SK-N-SH (cell line): ENCODE data around the gene NISCH. TPM values are rescaled to one million over a fixed set of nuclear protein-coding genes. Genes with fewer than 3 reads are reported as not detected.
A peak's percentile ranks its signal among the peaks of the same experiment; 100 is the strongest.

ENCODE experiments used
- CTCF ChIA-PET: fragments of 300-600, 350-600 bp; formaldehyde crosslinking; extraction: SDS; loops from one replicate; lab custom pipeline; 2021; lab: Yijun Ruan, JAX
- POLR2A ChIA-PET: fragments of 350-600 bp; sonication (Branson Sonifier 250); formaldehyde crosslinking; extraction: SDS; loops from one replicate; lab custom pipeline; 2020; ENCODE audit warnings: antibody characterized with exemption, inconsistent platforms; lab: Yijun Ruan, JAX
- DNase-seq: peaks from one replicate; pipeline ENCODE4 v3.0.0; 2012
- H2AFZ ChIP-seq: fragments of 200-600 bp; sonication (generic); 2 replicates; pipeline ENCODE4 v1.8.1; 2016; ENCODE audit warnings: antibody characterized with exemption, mild to moderate bottlenecking, low read depth
- H3F3A ChIP-seq: fragments of 200-600 bp; sonication (generic); replicated peaks from 2 replicates; pipeline ENCODE3; 2016; ENCODE audit warnings: antibody characterized with exemption, mild to moderate bottlenecking; ENCODE audit not compliant: insufficient read depth
- H3K27ac ChIP-seq, 2 experiments: fragments of 200-500 bp in 1 of 2; fragments of 200-600 bp in 1 of 2; sonication (Bioruptor generic) in 1 of 2; sonication (generic), shearing (Covaris generic) in 1 of 2; 2 replicates each; pipeline versions ENCODE4 v1.5.1 to v1.6.1; 2014 to 2016; ENCODE audit warnings: low read depth in 2 of 2, inconsistent platforms in 1 of 2, low read length in 1 of 2, mild to moderate bottlenecking in 1 of 2, mixed read lengths in 1 of 2
- H3K27me3 ChIP-seq: fragments of 200-600 bp; sonication (generic), shearing (Covaris generic); 2 replicates; pipeline ENCODE4 v1.6.1; 2016; ENCODE audit warnings: mixed run types; ENCODE audit not compliant: insufficient read depth
- H3K36me3 ChIP-seq, 2 experiments: fragments of 200-500 bp in 1 of 2; fragments of 200-600 bp in 1 of 2; sonication (Bioruptor generic) in 1 of 2; sonication (generic) in 1 of 2; replicated peaks in 1 of 2; 2 replicates each; pipeline versions ENCODE3 to v1.5.1; 2014 to 2016; ENCODE audit warnings: low read length in 1 of 2, mild to moderate bottlenecking in 1 of 2; ENCODE audit not compliant: insufficient read depth in 2 of 2, control insufficient read depth in 1 of 2
- H3K4me1 ChIP-seq, 2 experiments: fragments of 200-500 bp in 1 of 2; fragments of 200-600 bp in 1 of 2; sonication (Bioruptor generic) in 1 of 2; sonication (generic), shearing (Covaris generic) in 1 of 2; 2 replicates each; pipeline versions ENCODE4 v1.5.1 to v1.6.1; 2014 to 2016; ENCODE audit warnings: low read depth in 1 of 2, low read length in 1 of 2, mixed run types in 1 of 2; ENCODE audit not compliant: insufficient read depth in 2 of 2, control insufficient read depth in 1 of 2
- H3K4me2 ChIP-seq: fragments of 200-600 bp; sonication (generic), shearing (Covaris generic); 2 replicates; pipeline ENCODE4 v1.6.1; 2017; ENCODE audit warnings: mixed run types
- H3K4me3 ChIP-seq, 2 experiments: fragments of 200-500 bp in 1 of 2; fragments of 200-600 bp in 1 of 2; sonication (Bioruptor generic) in 1 of 2; sonication (generic), shearing (Covaris generic) in 1 of 2; 2 replicates each; pipeline versions ENCODE4 v1.5.1 to v1.8.1; 2014 to 2016; ENCODE audit warnings: low read depth in 2 of 2, inconsistent platforms in 1 of 2, low read length in 1 of 2, mild to moderate bottlenecking in 1 of 2, mixed read lengths in 1 of 2, moderate library complexity in 1 of 2
- H3K79me2 ChIP-seq: fragments of 200-600 bp; sonication (generic); 2 replicates; pipeline ENCODE4 v1.8.1; 2017; ENCODE audit warnings: mild to moderate bottlenecking; ENCODE audit not compliant: insufficient read depth
- H3K9ac ChIP-seq: fragments of 200-600 bp; sonication (generic); 2 replicates; pipeline ENCODE4 v1.6.1; 2017; ENCODE audit warnings: mixed run types
- H3K9me2 ChIP-seq: fragments of 200-600 bp; sonication (generic); 2 replicates; pipeline ENCODE4 v1.6.1; 2017; ENCODE audit warnings: mixed run types
- H3K9me3 ChIP-seq: fragments of 200-600 bp; sonication (generic); 2 replicates; pipeline ENCODE4 v1.6.1; 2017; ENCODE audit warnings: mixed run types, mild to moderate bottlenecking, moderate library complexity
- H4K20me1 ChIP-seq: fragments of 200-600 bp; sonication (generic); 2 replicates; pipeline ENCODE4 v1.6.1; 2017; ENCODE audit warnings: mild to moderate bottlenecking, mixed run types; ENCODE audit not compliant: insufficient read depth
- ELF1 ChIP-seq: IDR thresholded peaks from 2 replicates; pipeline ENCODE4 v1.4.0; 2012
- EP300 ChIP-seq, 2 experiments: IDR thresholded peaks; 2 replicates each; pipeline versions ENCODE4 v1.4.0 to v1.6.1; 2012; ENCODE audit warnings: borderline replicate concordance in 1 of 2, low read depth in 1 of 2, low read length in 1 of 2
- EZH2phosphoT487 ChIP-seq: fragments of 200-600 bp; sonication (generic); IDR thresholded peaks from 2 replicates; pipeline ENCODE4 v1.6.1; 2017; ENCODE audit warnings: low read depth, mixed run types, mild to moderate bottlenecking, antibody characterized with exemption, moderate library complexity, borderline replicate concordance
- FOXJ3 ChIP-seq: sonication (generic); formaldehyde crosslinking; IDR thresholded peaks from 2 replicates; pipeline ENCODE4 v1.5.1; 2020; ENCODE audit warnings: mild to moderate bottlenecking, missing genetic modification reagents
- FOXM1 ChIP-seq: IDR thresholded peaks from 2 replicates; pipeline ENCODE4 v1.4.0; 2012; ENCODE audit warnings: low read depth, mild to moderate bottlenecking
- GABPA ChIP-seq: IDR thresholded peaks from 2 replicates; pipeline ENCODE4 v1.4.0; 2012; ENCODE audit warnings: low read depth, mild to moderate bottlenecking
- GATA2 ChIP-seq: sonication (generic); formaldehyde crosslinking; IDR thresholded peaks from 2 replicates; pipeline ENCODE4 v1.5.0; 2020; ENCODE audit warnings: mild to moderate bottlenecking, missing genetic modification reagents
- JUND ChIP-seq: IDR thresholded peaks from 2 replicates; pipeline ENCODE4 v1.4.0; 2012
- MEF2A ChIP-seq: IDR thresholded peaks from 2 replicates; pipeline ENCODE4 v1.4.0; 2012; ENCODE audit warnings: low read depth, borderline replicate concordance
- MXI1 ChIP-seq: IDR thresholded peaks from 2 replicates; pipeline ENCODE4 v1.6.1; 2012; ENCODE audit warnings: mild to moderate bottlenecking, low read depth, low read length, improper control_type of control experiment
- NFIC ChIP-seq: IDR thresholded peaks from 2 replicates; pipeline ENCODE4 v1.4.0; 2012; ENCODE audit warnings: borderline replicate concordance
- POLR2AphosphoS5 ChIP-seq: IDR thresholded peaks from 2 replicates; pipeline ENCODE4 v1.6.1; 2012; ENCODE audit warnings: low read depth, low read length
- RXRA ChIP-seq: IDR thresholded peaks from 2 replicates; pipeline ENCODE4 v1.4.0; 2012; ENCODE audit warnings: low read depth, mild to moderate bottlenecking, borderline replicate concordance
- SMC3 ChIP-seq: IDR thresholded peaks from 2 replicates; pipeline ENCODE4 v1.6.1; 2012; ENCODE audit warnings: low read depth, low read length, improper control_type of control experiment
- YY1 ChIP-seq: IDR thresholded peaks from 2 replicates; pipeline ENCODE4 v1.4.0; 2012; ENCODE audit warnings: low read depth, mild to moderate bottlenecking
- WGBS: methylation state at CpG from one replicate; pipeline ENCODE4 v1.1.6; 2017; ENCODE audit warnings: low lambda C conversion rate; 5-methylcytosine and 5-hydroxymethylcytosine counted together
- polyA plus RNA-seq, 3 experiments: library from polyadenylated mRNA; depleted of rRNA; stranded (reverse); fragments of >200 nt; gene quantifications; 2 replicates each; pipeline ENCODE4 v1.2.3, GENCODE V29; 2012
- TF ChIP-seq, protein P1 (sequence below): IDR thresholded peaks from 2 replicates; pipeline ENCODE4; 2012
- TF ChIP-seq, protein P2 (sequence below): IDR thresholded peaks from 2 replicates; pipeline ENCODE4 v1.4.0; 2012; ENCODE audit warnings: low read depth, borderline replicate concordance
- TF ChIP-seq, protein P3 (sequence below): IDR thresholded peaks from 2 replicates; pipeline ENCODE4 v1.4.0; 2012; ENCODE audit warnings: low read depth, borderline replicate concordance

The NISCH gene
- polyA plus RNA-seq, 1 of the 3 experiments (the other 2 are of a cell fraction): 77.5 TPM

DNA sequence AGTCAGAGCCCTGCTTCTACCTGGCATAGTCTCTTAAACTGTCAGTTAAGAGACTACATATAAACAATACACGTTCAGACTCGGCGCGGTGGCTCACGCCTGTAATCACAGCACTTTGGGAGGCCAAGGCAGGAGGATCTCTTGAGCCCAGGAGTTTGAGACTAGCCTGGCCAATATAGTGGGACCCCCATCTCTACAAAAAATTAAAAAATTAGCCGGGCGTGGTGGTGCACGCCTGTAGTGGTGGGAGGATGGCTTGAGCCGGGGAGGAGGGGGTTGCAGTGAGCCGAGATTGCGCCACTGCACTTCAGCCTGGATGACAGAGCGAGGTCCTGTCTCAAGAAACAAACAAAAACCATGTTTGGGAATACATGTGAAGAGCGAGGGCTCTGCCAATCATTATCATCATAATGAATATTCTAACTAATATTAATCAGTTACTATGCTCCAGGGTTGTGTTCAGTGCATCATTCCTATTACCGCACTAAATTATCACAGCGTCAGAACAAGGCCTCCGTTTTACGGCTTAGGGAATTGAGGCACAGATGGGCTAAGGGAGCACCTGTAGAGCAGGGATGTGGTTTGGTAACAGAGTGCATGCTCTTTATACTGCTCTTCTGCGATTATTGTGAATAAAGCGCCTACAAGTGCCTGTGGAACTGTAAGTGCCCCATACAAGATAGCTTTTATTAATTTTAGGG, 80.2 kb downstream of the NISCH start:
- CTCF ChIA-PET: interaction anchor here (0.8 to 1.9 kb wide), 4 partner anchors 9 to 146 kb away, joined by 3 to 7 read pairs (median 4); no protein-coding TSS in a partner anchor
- Histone ChIP-seq H4K20me1 (peaks cover 47% of the 10 kb centered on the region), H3K9ac (no peak overlapping the region), H3K4me2 (peak overlapping the region; percentile 94; the same call in 1 of the 2 replicates), H3K79me2 (peaks cover 81% of the 10 kb centered on the region), H3K36me3 (peaks cover 2 to 9% of the 10 kb centered on the region in 2 experiments), H3F3A (peaks cover 33% of the 10 kb centered on the region), H3K4me1 (peaks cover 26 to 55% of the 10 kb centered on the region in 2 experiments), H3K27me3 (no peaks in the 10 kb centered on the region), H3K9me3 (no peaks in the 10 kb centered on the region), H2AFZ (no peak overlapping the region), H3K4me3 (no peak overlapping the region), H3K27ac (peak overlapping the region; percentile 62 to 71), H3K9me2 (no peaks in the 10 kb centered on the region)
- POLR2A ChIA-PET: interaction anchor here (0.7 to 1.0 kb wide), 4 partner anchors 16 to 150 kb away, joined by 3 to 4 read pairs (median 4); no protein-coding TSS in a partner anchor
- TF ChIP-seq GABPA (no peak), POLR2AphosphoS5 (no peak), SMC3 (no peak), MEF2A (no peak), ELF1 (no peak), JUND (no peak), MXI1 (no peak), FOXM1 (no peak), EP300 (IDR thresholded peaks at IDR 0.05; ENCODE audit: borderline replicate concordance in 1 of 2, low read depth in 1 of 2, low read length in 1 of 2) (no peak), RXRA (no peak), YY1 (no peak), NFIC (no peak), FOXJ3 (CRISPR knock-in tag) (no peak), EZH2phosphoT487 (no peak), GATA2 (CRISPR knock-in tag) (no peak)
- TF ChIP-seq, protein P1, sequence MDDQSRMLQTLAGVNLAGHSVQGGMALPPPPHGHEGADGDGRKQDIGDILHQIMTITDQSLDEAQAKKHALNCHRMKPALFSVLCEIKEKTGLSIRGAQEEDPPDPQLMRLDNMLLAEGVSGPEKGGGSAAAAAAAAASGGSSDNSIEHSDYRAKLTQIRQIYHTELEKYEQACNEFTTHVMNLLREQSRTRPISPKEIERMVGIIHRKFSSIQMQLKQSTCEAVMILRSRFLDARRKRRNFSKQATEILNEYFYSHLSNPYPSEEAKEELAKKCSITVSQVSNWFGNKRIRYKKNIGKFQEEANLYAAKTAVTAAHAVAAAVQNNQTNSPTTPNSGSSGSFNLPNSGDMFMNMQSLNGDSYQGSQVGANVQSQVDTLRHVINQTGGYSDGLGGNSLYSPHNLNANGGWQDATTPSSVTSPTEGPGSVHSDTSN: no peak
- TF ChIP-seq, protein P2, sequence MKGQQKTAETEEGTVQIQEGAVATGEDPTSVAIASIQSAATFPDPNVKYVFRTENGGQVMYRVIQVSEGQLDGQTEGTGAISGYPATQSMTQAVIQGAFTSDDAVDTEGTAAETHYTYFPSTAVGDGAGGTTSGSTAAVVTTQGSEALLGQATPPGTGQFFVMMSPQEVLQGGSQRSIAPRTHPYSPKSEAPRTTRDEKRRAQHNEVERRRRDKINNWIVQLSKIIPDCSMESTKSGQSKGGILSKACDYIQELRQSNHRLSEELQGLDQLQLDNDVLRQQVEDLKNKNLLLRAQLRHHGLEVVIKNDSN: no peak
- WGBS: 92% methylated on average over 19 of the region's 19 CpGs
- DNase-seq: no peak

DNA sequence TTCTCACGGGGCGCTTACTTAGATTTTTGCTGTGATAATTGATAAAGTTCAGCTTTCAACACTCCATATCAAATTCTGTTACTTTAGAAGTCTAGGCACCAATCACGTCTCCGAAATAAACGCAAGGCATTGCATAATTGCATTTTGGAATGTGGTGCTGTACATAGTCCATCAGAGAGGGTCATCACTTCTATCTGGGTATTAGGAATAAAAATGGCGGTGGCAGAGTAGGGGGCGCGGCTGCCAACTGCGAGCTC, 80.6 kb downstream of the NISCH start:
- POLR2A ChIA-PET: interaction anchor here (0.7 to 1.0 kb wide), 4 partner anchors 15 to 149 kb away, joined by 3 to 4 read pairs (median 4); no protein-coding TSS in a partner anchor
- peaks cover 7 to 14% of the 10 kb centered on the region in 2 experiments for H3K36me3 ChIP-seq
- H3K27me3 ChIP-seq: no peaks in the 10 kb centered on the region
- H3K79me2 ChIP-seq: peaks cover 81% of the 10 kb centered on the region
- H2AFZ ChIP-seq: no peak overlapping the region
- WGBS: 25% methylated on average over 9 of the region's 9 CpGs
- H4K20me1 ChIP-seq: peaks cover 43% of the 10 kb centered on the region
- no peak overlapping the region for H3K9ac ChIP-seq
- peak overlapping the region; percentile 62 to 71; a peak in 3 of 4 replicates for H3K27ac ChIP-seq
- no peak overlapping the region; the same call in 1 of the 2 replicates for H3K4me2 ChIP-seq
- CTCF ChIA-PET: interaction anchor here (0.8 to 1.9 kb wide), 4 partner anchors 9 to 146 kb away, joined by 3 to 5 read pairs (median 4); no protein-coding TSS in a partner anchor
- H3K4me1 ChIP-seq: peaks cover 23 to 50% of the 10 kb centered on the region in 2 experiments
- TF ChIP-seq, protein P3, sequence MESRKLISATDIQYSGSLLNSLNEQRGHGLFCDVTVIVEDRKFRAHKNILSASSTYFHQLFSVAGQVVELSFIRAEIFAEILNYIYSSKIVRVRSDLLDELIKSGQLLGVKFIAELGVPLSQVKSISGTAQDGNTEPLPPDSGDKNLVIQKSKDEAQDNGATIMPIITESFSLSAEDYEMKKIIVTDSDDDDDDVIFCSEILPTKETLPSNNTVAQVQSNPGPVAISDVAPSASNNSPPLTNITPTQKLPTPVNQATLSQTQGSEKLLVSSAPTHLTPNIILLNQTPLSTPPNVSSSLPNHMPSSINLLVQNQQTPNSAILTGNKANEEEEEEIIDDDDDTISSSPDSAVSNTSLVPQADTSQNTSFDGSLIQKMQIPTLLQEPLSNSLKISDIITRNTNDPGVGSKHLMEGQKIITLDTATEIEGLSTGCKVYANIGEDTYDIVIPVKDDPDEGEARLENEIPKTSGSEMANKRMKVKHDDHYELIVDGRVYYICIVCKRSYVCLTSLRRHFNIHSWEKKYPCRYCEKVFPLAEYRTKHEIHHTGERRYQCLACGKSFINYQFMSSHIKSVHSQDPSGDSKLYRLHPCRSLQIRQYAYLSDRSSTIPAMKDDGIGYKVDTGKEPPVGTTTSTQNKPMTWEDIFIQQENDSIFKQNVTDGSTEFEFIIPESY: no peak
- peak; percentile 78 for TF ChIP-seq YY1
- H3K4me3 ChIP-seq: no peak overlapping the region
- no peak for DNase-seq
- no peaks in the 10 kb centered on the region for H3K9me3 ChIP-seq
- peaks cover 34% of the 10 kb centered on the region for H3F3A ChIP-seq
- H3K9me2 ChIP-seq: no peaks in the 10 kb centered on the region
